ENCODE data around the gene NRL. TPM values are rescaled to one million over a fixed set of nuclear protein-coding genes. Genes with fewer than 3 reads are reported as not detected.

Gene NRL
- total and polyA plus RNA-seq, 10 of the 15 experiments (the other 5 are each of a cell fraction or from before 2014, with no cell fraction given): 0.11 to 4.4 (median 2.2) TPM

GRCh38 chr14:24113801-24114531 lies 783 bp downstream of the NRL start (continued):
- TF ChIP-seq SMAD1 (IDR thresholded peaks at IDR 0.05; ENCODE audit: low read depth, partially characterized antibody) (peak; percentile 57), CHD2 (IDR thresholded peaks at IDR 0.05; ENCODE audit: borderline replicate concordance, low read depth, low read length) (peak; percentile 77; the same call in 1 of the 2 replicates), BCL11A (IDR thresholded peaks at IDR 0.05; ENCODE audit: low read depth, low read length) (no peak), JUNB (IDR thresholded peaks at IDR 0.05) (peak; percentile 100), ZNF687 (IDR thresholded peaks at IDR 0.05) (peak; percentile 72; the same call in 1 of the 2 replicates), MTA2 (IDR thresholded peaks at IDR 0.05; ENCODE audit: low read depth) (peak; percentile 56; the same call in 1 of the 2 replicates), SUPT20H (IDR thresholded peaks at IDR 0.05; ENCODE audit: borderline replicate concordance, control insufficient read depth, low read depth, low read length) (no peak), TCF7 (IDR thresholded peaks at IDR 0.05; ENCODE audit: borderline replicate concordance) (peak; percentile 64; the same call in 1 of the 2 replicates), NR2F1 (conservative IDR thresholded peaks at IDR 0.05) (peak; percentile 38; the same call in 1 of the 2 replicates), KLF5 (IDR thresholded peaks at IDR 0.05; ENCODE audit: partially characterized antibody) (no peak), POLR2AphosphoS5 (IDR thresholded peaks at IDR 0.05; ENCODE audit: low read length) (peak; percentile 92), EED (IDR thresholded peaks at IDR 0.05; ENCODE audit: low read depth) (0 out of 2 replicates have a peak, but pooled peaks have one; percentile 14), RUNX3 (IDR thresholded peaks at IDR 0.05; ENCODE audit: low read length) (peak; percentile 70), BRCA1 (IDR thresholded peaks at IDR 0.05; ENCODE audit: low read depth, low read length) (peak; percentile 32; the same call in 1 of the 2 replicates), TCF12 (IDR thresholded peaks at IDR 0.05; ENCODE audit: low read depth, low read length) (0 out of 2 replicates have a peak, but pooled peaks have one; percentile 11), MXI1 (IDR thresholded peaks at IDR 0.05; ENCODE audit: low read depth, low read length) (peak; percentile 91), E2F8 (IDR thresholded peaks at IDR 0.05; ENCODE audit: low read depth, partially characterized antibody) (peak; percentile 53), MAX (IDR thresholded peaks at IDR 0.05; ENCODE audit: low read depth, low read length) (peak; percentile 46; the same call in 1 of the 2 replicates), TARDBP (IDR thresholded peaks at IDR 0.05; ENCODE audit: borderline replicate concordance) (no peak; the same call in 1 of the 2 replicates), SKIL (IDR thresholded peaks at IDR 0.05; ENCODE audit: low read depth, poor library complexity, severe bottlenecking) (peak; percentile 76), YY1 (IDR thresholded peaks at IDR 0.05; ENCODE audit: low read depth, low read length) (peak; percentile 77), GATAD2B (conservative IDR thresholded peaks at IDR 0.05; ENCODE audit: low read depth) (no peak)

Measured in GM12878 (cell line).